NCI-H526 (cell line): ENCODE measurements around the gene TRMT1.
"Not testable (repeated sequence)": the region's sequence is repeated elsewhere in the genome, so short reads cannot be mapped to it uniquely, and the experiment has no call there.

Source experiments
- DNase-seq, 2 experiments: peaks; one replicate each; lab custom pipeline; 2025; lab: John Stamatoyannopoulos, UW

Gene TRMT1

DNA sequence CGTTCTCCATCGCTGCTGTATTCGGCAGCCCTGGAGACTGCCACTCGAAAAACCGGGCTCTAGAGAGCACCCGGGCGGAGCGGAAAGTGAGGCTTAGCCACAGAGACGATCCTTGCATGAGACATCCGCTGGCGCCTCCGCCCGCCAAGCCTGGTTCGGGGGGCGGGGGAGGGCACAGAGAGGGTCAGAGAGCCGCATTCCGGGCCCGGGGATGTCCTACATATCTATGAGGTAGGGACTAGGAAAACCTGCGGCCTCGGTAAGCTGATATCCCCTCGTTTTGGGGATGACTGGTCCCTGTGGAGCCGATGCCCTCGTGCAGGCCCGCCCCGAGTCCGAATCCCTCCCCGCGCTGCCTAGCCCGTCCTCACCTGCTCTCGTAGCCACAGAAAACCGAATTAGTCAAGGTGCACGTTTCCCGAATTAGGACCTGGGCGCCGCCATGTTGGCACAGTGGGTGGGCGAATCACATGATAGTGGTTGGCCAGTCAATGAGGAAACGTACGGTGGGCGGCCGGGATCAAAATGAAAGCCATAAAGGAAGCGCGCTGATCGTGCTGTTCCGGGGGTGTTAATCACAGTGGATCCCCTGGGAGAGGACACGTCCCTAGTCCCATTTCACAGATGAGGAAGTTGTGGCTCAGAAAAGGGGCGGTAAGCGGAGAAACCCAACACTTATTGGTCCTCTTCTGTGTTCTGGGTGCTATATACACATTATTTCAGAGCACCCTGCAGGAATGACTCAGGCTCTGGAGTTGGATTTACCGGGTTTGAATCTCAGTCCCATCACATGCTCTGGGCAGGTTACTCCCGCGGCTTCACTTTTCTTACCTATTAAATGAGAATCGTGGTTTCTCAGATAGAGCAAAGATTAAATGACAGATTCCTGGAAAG, at the start of gene TRMT1:
Gene TRMT1 (minus strand): TSS at position 459 of the 894 bp plus-strand sequence. CDS start 341 bp downstream, at position 118.
- peak; percentile 49 to 92 for DNase-seq

DNA sequence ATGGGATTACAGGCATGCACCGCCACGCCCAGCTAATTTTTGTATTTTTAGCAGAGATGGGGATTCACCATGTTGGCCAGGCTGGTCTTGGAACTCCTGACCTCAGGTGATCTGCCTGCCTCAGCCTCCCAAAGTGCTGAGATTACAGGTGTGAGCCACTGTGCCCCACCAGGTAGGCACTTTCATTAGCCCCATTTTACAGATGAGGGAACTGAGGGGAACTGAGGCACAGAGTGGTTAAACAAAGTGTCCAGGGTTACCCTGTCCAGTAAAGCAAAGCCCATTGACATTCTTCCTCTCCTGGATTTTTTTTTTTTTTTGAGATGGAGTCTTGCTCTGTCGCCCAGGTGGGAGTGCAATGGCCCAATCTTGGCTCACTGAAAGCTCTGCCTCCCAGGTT, 49.6 kb upstream of the TRMT1 start:
- DNase-seq: not testable (repeated sequence)

DNA sequence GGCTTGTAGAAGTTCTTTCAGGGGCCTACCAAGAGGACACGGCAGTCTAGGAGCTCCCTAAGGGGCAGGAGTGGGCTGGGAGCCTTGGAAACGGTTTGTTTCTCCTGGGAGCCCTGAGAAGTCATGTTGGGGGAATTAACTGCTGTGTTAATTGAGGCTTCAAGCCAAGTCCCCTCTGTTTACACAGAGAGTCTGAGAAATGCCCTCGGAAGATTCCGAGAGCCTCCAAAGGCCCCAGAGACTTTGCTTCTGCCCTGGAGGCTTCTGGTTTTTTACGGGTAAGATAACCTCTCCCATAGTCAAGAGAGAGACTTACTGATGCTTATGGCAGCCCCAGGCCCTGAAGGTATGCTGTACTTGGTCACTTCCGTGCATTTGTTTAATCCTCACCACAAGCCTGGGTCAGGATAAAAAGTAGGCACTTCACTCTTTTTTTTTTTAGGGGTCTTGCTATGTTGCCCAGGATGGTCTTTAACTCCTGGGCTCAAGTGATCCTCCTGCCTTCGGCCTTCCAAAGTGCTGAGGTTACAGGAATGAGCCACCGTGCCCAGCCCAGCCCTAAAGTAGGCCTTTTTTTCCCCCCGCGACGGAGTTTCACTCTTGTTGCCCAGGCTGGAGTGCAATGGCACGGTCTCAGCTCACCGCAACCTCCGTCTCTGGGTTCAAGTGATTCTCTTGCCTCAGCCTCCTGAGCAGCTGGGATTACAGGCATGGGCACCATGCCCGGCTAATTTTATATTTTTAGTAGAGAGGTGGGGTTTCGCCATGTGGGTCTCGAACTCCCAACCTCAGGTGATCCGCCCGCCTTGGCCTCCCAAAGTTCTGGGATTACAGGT, 48.8 kb upstream of the TRMT1 start:
- DNase-seq: no peak

DNA sequence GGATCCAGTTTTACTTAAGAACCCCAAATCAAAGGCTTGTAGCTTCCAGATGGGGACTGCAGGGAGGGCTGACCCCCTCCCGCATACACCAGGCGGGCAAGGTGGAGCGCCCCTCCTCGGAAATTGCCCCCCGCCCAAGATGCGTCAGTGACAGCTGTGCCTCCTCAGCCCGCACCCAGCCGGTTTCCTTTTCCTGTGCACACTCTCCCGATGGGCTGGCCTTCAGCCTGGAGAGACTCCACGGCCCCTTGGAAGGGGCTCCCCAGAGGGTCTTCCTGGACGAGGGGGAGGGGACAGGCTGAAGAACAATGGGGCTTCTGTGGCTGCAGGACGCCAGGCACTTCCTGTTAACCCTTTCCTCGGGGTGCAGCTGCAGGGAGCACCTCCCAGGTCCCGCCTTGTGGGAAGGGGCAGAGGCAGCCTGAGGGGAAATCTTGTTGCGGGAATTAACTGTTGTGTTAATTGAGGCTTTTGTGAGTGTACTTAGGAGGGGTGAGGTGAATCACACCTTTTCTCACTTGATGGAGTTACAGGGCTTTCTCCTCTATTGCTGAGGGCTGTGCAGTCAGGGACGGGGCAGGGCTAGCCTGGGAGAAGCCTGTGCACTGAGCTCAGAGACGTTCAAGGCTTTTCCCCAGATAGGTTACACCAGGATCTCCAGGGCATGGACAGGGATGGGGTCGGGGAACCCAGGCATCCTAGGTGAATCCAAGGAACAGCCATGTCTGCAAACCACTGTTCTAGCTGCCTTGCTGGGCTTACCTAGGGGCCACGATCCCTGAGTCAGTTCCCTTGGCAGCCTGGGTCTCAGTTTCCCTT, 48.0 kb upstream of the TRMT1 start:
- peak; percentile 90 to 93 for DNase-seq

- peak; percentile 69 to 70 for DNase-seq
Observed at GRCh38 chr19:13163609-13164342, 47.2 kb upstream of the TRMT1 start.

GRCh38 chr19:13162724-13163608, 46.4 kb upstream of the TRMT1 start:
- DNase-seq: peak; percentile 94 to 96

- DNase-seq: no peak
Observed at GRCh38 chr19:13160557-13160956, 44.0 kb upstream of the TRMT1 start.

- no peak for DNase-seq
Observed at GRCh38 chr19:13159713-13160112, 43.2 kb upstream of the TRMT1 start.

- peak; percentile 56 to 86 for DNase-seq
Observed at GRCh38 chr19:13155472-13156359, 39.2 kb upstream of the TRMT1 start.

DNA sequence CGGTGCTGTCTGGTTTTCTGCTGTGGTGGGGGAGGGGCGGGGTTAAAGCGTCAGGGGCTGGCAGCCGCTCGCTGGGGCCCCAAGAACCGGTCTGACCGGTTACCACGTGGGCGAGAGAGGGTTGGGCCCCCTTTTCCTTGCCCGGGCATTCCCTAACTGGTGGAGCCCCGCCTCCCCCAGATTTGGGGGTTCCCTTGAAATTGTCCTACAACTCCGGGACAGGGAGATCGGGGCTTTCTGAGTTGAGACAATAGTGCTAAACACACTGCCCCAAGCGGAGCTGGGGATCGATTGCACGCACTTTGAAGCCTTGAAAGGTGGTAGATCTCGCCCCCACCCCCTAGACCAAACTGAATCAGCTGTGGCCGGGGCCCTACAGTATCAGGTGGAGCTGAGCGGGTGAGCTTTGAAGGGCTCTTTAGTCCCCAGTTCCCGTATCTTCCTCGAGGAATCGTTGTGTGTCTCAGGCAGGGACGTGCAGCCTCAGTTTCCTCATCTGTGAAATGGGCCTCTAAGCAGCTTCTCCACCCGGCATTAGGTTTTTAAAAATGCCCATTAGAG, 38.5 kb upstream of the TRMT1 start:
- peak; percentile 70 to 92 for DNase-seq

DNA sequence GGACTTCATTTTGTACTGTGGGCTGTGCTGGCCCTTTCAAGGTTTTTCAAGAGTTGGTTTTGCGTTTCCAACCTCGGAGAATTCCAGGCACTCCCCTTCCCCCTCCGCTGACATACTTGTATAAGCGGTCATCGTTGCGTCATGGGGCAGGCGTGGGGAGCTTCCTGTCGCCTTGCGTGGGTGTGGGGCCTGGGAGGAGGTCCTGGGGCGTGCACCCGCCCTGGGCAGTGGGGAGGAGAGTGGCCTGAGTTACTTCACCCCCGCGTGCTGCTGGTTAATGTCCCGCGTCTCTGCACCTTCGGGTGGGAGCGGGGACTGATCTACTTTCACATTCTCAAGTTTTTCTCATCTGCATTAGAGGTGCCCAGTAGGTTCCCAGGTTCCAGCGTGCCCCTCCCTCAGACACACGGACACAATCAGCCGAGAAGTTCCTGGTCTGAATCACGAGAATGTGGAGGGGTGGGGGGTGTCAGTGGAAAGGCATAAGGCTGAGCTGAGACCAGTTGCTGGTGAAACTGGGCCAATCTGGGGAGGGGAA, 37.8 kb upstream of the TRMT1 start:
- DNase-seq: peak; percentile 52 to 61

DNA sequence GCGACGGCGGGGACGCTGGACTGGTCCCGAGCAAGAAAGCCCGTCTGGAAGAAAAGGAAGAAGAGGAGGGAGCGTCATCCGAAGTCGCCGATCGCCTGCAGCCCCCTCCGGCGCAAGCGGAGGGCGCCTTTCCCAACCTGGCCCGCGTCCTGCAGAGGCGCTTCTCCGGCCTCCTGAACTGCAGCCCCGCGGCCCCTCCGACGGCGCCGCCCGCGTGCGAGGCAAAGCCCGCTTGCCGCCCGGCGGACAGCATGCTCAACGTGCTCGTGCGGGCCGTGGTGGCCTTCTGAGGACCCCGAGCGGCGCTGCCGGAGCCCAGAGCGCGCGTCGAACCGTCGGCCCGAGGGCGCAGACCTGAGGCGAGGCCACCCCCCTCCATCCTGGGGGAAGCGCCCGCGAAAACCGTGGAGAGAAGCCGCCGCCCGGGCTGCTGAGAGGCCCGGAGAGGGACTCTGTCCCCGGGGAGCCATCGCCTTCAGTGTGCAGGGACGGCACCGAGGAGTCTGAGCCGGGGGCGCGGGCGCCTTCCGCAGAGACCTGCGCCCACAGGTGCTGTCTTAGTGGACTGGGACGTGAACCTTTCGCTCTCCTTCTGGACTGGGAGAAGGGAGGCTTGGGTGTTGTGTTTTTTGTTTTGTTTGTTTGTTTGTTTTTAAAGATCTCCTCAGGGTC, 37.2 kb upstream of the TRMT1 start:
- peak in 1 of 2 experiments; percentile 46 for DNase-seq

GRCh38 chr19:13152974-13153568, 36.5 kb upstream of the TRMT1 start:
- peak; percentile 73 to 94 for DNase-seq

GRCh38 chr19:13152356-13152973, 35.9 kb upstream of the TRMT1 start:
- no peak for DNase-seq

DNA sequence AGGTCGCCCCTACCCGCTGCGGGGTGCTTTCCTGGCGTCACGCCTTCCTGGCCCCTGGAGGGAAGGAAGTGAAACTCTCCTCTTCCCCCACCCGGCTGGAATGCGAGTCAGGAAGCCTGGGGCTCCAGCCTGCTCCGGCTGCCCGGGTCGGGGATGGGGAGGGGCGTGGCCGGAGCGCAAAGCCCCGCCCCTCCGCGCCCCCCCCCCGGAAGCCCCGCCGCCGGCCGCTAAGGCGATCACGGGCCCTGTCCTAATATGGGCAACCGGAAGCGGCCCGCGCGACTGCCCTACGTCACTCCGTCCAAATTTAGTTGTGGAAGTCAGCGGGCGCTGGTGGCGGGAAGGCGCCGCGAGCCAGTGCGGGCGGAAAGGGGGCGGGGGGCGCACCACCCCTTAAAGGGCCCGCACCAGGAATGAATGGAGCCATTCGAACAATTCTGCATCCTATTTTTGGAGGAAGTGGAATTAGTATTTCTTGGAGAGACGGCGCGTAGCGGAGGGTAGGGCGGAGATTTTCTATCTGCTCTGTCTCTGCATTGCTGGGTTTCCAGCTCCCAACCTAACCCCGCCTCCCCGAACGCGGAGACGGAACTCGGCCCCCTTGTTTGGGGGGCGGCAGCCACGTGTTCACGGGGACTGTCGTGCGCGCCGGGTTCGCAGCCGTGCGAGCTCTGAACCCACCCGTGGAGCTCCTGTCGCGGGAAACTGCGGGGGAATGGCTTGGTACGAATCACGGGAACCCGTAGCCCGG, 35.2 kb upstream of the TRMT1 start:
- peak; percentile 84 to 94 for DNase-seq

DNA sequence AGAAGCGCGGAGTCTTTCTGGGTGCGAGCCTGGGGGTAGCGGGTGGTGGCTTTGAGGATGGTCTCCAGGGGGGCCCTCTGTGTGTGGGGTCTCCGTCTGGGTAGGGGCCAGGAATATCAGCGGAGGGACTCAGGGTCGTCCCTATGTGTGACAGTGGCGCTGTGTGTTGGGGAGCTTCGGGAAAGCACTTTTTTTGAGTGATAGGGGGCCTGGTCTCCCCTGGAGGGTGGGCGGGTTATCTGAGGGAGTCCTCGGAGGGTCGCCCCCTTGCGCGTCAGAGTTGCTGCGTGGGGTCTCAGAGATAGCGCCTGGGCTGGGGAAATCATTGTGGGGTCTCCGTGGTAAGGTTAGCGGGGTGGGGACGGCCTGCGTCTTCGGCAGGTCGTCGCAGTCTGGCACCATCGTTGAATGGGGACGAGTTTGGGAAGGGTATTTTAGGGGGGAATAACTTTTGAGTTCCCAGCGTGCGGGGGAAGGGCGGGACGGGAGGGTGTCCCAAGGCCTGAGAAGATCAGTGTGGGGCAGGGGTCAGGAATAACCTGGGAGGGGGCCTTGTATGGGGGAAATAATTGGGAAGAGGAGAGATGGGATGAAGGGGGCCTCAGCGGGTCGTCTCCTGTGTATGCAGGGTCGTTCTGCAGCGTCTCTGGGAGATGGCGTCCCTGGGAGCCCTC, 34.5 kb upstream of the TRMT1 start:
- DNase-seq: peak in 1 of 2 experiments; percentile 15
